ENCODE results near the gene FAH. TPM values are rescaled to one million over a fixed set of nuclear protein-coding genes. Genes with fewer than 3 reads are reported as not detected.

The FAH gene
- polyA plus RNA-seq, 4 donors, result 26.3 to 81.5 (median 48.7) TPM

DNA sequence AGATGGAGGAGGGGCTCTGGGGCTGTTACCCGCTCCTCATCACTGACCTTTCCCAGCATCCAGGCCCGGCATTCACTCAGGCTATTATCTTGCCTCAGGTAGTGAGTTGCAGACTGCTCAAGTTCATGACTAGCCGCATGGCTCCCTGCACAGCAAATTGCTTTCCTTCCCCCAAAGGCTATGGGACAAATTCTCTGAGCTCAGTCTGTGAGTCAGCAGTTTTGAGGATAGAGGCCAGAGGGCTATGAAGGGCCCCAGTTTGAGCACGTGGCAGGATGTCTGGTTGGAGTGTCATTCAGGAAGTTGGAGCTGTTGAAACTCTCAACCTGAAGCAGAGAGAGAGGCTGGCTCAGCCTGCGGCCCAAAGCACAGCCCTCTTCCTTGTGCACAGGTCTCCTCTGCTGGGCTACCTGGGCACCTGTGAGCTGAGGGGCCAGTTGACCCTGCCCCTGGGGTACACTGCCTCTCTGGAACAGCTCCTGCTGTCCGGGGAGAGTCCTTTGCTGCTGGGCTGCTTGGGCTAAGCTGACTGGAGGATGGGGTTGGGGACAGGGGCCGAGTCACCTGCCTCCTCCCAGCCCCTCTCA, 7.9 kb downstream of the FAH start:
- DNase-seq (peak; percentile 49 to 86), FAIRE-seq (no peak)
- H3K27ac ChIP-seq (ENCODE audit: low read depth in 1 of 3, low read length in 2 of 3), result peak overlapping the region; percentile 61 to 74 (median 74)
- H3K36me3 ChIP-seq (ENCODE audit: control insufficient read depth in 3 of 3, insufficient read depth in 2 of 3, low read depth in 1 of 3, low read length in 3 of 3), result peaks cover 0 to 51% (median 0%) of the 10 kb centered on the region in 3 donors
- H3K9me3 ChIP-seq (ENCODE audit: control insufficient read depth in 2 of 2, insufficient read depth in 1 of 2, low read depth in 1 of 2, low read length in 1 of 2), result no peaks in the 10 kb centered on the region
- H3K4me3 ChIP-seq (ENCODE audit: low read depth in 1 of 3, low read length in 3 of 3), result no peak overlapping the region
- no peaks in the 10 kb centered on the region for H3K27me3 ChIP-seq (ENCODE audit: control insufficient read depth in 3 of 3, insufficient read depth in 3 of 3, low read length in 3 of 3)
- WGBS, 3 donors, result 59 to 78% (median 63%) methylated on average over 7 of the region's 7 CpGs
- peaks cover 14 to 32% (median 15%) of the 10 kb centered on the region in 3 donors for H3K4me1 ChIP-seq (ENCODE audit: control insufficient read depth in 3 of 3, insufficient read depth in 2 of 3, low read depth in 1 of 3, low read length in 2 of 3)

DNA sequence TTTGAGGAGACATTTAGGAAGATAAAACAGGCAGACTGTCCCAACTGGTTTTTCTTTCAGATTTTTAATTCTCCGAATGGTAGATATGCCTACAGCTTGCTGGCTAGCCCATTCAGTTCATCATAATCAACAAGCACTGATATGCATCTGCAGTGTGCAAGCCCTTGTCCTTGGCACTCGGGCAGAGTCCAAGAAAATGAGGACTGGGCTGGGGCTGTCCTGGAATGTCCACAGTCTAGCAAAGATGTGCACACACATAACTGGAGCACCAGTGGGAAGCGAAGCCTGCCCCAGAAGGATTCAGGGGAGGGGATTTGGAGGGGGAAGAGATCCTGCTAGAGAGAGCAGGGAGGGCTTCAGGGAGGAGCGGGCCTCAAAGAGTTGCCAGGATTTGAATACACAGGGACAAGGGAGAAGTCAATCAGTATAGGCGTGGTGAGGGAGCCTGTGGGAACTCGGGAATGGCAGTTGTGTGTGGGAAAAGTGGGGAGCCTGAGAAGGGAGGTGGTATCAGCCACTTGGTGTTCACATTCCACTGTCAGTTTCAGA, 8.7 kb downstream of the FAH start:
- DNase-seq, result peak; percentile 53 to 73
- peaks cover 14 to 26% (median 15%) of the 10 kb centered on the region in 3 donors for H3K4me1 ChIP-seq (ENCODE audit: control insufficient read depth in 3 of 3, insufficient read depth in 2 of 3, low read depth in 1 of 3, low read length in 2 of 3)

DNA sequence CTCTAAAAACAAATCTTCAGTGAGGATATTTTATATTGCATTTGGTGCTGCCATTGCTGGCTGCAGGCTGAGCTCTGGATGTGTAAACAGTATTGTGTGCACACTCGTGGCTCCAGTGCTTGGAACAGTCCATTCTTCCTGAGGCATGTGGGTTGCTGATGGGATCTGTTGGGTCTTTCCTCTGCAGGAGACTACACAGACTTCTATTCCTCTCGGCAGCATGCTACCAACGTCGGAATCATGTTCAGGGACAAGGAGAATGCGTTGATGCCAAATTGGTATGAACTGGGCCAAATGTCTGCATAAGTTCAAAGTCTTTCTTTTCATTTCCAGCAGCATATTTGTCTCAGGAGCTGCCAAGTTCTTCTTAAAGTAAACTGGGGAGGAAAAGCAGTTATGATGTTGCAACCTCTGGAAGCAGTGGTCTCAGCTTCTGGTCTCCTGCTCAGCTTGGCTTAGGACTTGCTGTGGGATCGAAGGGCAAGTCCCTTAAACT, 9.3 kb downstream of the FAH start:
- Histone ChIP-seq H3K27me3 (ENCODE audit: control insufficient read depth in 3 of 3, insufficient read depth in 3 of 3, low read length in 3 of 3) (no peaks in the 10 kb centered on the region), H3K4me1 (ENCODE audit: control insufficient read depth in 3 of 3, insufficient read depth in 2 of 3, low read depth in 1 of 3, low read length in 2 of 3) (peaks cover 14 to 26% (median 15%) of the 10 kb centered on the region in 3 donors), H3K9me3 (ENCODE audit: control insufficient read depth in 2 of 2, insufficient read depth in 1 of 2, low read depth in 1 of 2, low read length in 1 of 2) (no peaks in the 10 kb centered on the region), H3K27ac (ENCODE audit: low read depth in 1 of 3, low read length in 2 of 3) (peak overlapping the region in 2 of 3 donors; percentile 50 to 74), H3K36me3 (ENCODE audit: control insufficient read depth in 3 of 3, insufficient read depth in 2 of 3, low read depth in 1 of 3, low read length in 3 of 3) (peaks cover 0 to 47% (median 0%) of the 10 kb centered on the region in 3 donors), H3K4me3 (ENCODE audit: low read depth in 1 of 3, low read length in 3 of 3) (no peak overlapping the region)
- 26 to 46% (median 37%) methylated on average over 6 of the region's 6 CpGs for WGBS, 3 donors
- DNase-seq (peak in 1 of 2 donors; percentile 17), FAIRE-seq (no peak)

More for the DNA sequence above, 8.7 kb downstream of the FAH start:
- peak overlapping the region in 2 of 3 donors; percentile 50 to 74 for H3K27ac ChIP-seq (ENCODE audit: low read depth in 1 of 3, low read length in 2 of 3)
- H3K27me3 ChIP-seq (ENCODE audit: control insufficient read depth in 3 of 3, insufficient read depth in 3 of 3, low read length in 3 of 3), result no peaks in the 10 kb centered on the region
- H3K9me3 ChIP-seq (ENCODE audit: control insufficient read depth in 2 of 2, insufficient read depth in 1 of 2, low read depth in 1 of 2, low read length in 1 of 2), result no peaks in the 10 kb centered on the region
- H3K36me3 ChIP-seq (ENCODE audit: control insufficient read depth in 3 of 3, insufficient read depth in 2 of 3, low read depth in 1 of 3, low read length in 3 of 3), result peaks cover 0 to 51% (median 0%) of the 10 kb centered on the region in 3 donors
- WGBS, 3 donors, result 52 to 74% (median 53%) methylated on average over 6 of the region's 6 CpGs
- no peak overlapping the region for H3K4me3 ChIP-seq (ENCODE audit: low read depth in 1 of 3, low read length in 3 of 3)
- FAIRE-seq, result no peak

DNA sequence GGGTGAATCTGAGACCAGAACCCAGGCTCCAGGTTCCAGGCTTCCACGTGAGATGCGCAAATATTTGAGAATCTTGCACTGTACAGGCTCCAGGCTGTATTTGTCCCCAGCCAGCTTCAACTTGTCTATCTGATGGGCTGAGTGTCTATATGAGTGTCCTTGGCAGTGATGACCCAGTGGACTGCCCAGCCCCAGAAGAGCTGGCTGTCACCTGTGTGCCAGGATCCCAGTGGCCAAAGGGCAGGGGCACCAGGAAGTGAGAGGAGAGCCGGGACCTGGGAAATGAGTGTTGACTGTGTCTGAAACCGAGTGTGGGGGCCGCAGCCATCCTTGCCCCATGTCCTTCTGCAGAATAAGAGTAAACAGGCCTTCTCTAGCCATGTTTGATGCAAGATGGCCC, 10.4 kb downstream of the FAH start:
- WGBS, 3 donors, result 82 to 92% (median 89%) methylated on average over 5 of the region's 5 CpGs
- Histone ChIP-seq H3K36me3 (ENCODE audit: control insufficient read depth in 3 of 3, insufficient read depth in 2 of 3, low read depth in 1 of 3, low read length in 3 of 3) (peaks cover 0 to 41% (median 0%) of the 10 kb centered on the region in 3 donors), H3K27ac (ENCODE audit: low read depth in 1 of 3, low read length in 2 of 3) (no peak overlapping the region), H3K4me1 (ENCODE audit: control insufficient read depth in 3 of 3, insufficient read depth in 2 of 3, low read depth in 1 of 3, low read length in 2 of 3) (peaks cover 14 to 26% (median 15%) of the 10 kb centered on the region in 3 donors), H3K4me3 (ENCODE audit: low read depth in 1 of 3, low read length in 3 of 3) (no peak overlapping the region), H3K27me3 (ENCODE audit: control insufficient read depth in 3 of 3, insufficient read depth in 3 of 3, low read length in 3 of 3) (no peaks in the 10 kb centered on the region), H3K9me3 (ENCODE audit: control insufficient read depth in 2 of 2, insufficient read depth in 1 of 2, low read depth in 1 of 2, low read length in 1 of 2) (no peaks in the 10 kb centered on the region)
- DNase-seq (peak in 1 of 2 donors; percentile 30), FAIRE-seq (no peak)

DNA sequence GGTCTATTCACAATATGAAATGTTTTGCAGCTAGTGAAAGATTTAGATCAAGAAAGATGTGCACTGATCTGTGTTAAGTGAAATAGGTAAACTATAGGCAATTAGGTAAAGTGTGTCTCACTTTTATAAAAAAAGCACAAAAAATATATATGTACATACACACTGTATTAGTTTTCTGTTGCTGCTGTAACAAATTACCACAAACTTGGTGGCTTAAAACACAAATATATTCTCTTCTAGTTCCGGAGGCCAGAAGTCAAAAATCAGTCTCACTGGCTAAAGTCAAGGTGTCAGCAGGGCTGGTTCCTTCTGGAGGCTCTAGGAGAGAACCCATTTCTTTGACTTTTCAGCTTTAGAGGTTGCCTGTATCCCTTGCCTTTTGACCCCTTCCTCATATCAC, 11.1 kb downstream of the FAH start:
- Histone ChIP-seq H3K27me3 (ENCODE audit: control insufficient read depth in 3 of 3, insufficient read depth in 3 of 3, low read length in 3 of 3) (no peaks in the 10 kb centered on the region), H3K27ac (ENCODE audit: low read depth in 1 of 3, low read length in 2 of 3) (no peak overlapping the region), H3K4me3 (ENCODE audit: low read depth in 1 of 3, low read length in 3 of 3) (no peak overlapping the region), H3K4me1 (ENCODE audit: control insufficient read depth in 3 of 3, insufficient read depth in 2 of 3, low read depth in 1 of 3, low read length in 2 of 3) (peaks cover 14 to 26% (median 15%) of the 10 kb centered on the region in 3 donors), H3K36me3 (ENCODE audit: control insufficient read depth in 3 of 3, insufficient read depth in 2 of 3, low read depth in 1 of 3, low read length in 3 of 3) (peaks cover 0 to 39% (median 0%) of the 10 kb centered on the region in 3 donors), H3K9me3 (ENCODE audit: control insufficient read depth in 2 of 2, insufficient read depth in 1 of 2, low read depth in 1 of 2, low read length in 1 of 2) (no peaks in the 10 kb centered on the region)
- DNase-seq, result no peak
- no peak for FAIRE-seq
- WGBS, 3 donors, result 88 to 100% (median 98%) methylated on average over 1 of the region's 1 CpG

DNA sequence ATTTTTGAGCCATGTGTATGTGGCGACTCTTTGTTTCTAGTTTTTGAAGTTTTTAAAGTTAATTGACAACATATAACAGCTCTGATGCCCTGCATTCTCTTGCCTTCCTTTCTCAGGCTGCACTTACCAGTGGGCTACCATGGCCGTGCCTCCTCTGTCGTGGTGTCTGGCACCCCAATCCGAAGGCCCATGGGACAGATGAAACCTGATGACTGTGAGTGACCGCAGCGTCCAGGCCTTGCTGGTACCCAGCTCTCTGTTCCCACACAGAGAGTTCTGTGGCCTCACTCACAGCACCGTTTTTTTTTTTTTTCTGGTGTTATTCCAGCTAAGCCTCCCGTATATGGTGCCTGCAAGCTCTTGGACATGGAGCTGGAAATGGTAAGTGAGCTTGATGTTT, 15.1 kb downstream of the FAH start:
- Histone ChIP-seq H3K36me3 (ENCODE audit: control insufficient read depth in 3 of 3, insufficient read depth in 2 of 3, low read depth in 1 of 3, low read length in 3 of 3) (peaks cover 0 to 33% (median 0%) of the 10 kb centered on the region in 3 donors), H3K27me3 (ENCODE audit: control insufficient read depth in 3 of 3, insufficient read depth in 3 of 3, low read length in 3 of 3) (no peaks in the 10 kb centered on the region), H3K4me3 (ENCODE audit: low read depth in 1 of 3, low read length in 3 of 3) (no peak overlapping the region), H3K27ac (ENCODE audit: low read depth in 1 of 3, low read length in 2 of 3) (no peak overlapping the region), H3K4me1 (ENCODE audit: control insufficient read depth in 3 of 3, insufficient read depth in 2 of 3, low read depth in 1 of 3, low read length in 2 of 3) (no peaks in the 10 kb centered on the region), H3K9me3 (ENCODE audit: control insufficient read depth in 2 of 2, insufficient read depth in 1 of 2, low read depth in 1 of 2, low read length in 1 of 2) (no peaks in the 10 kb centered on the region)
- 94 to 99% (median 96%) methylated on average over 8 of the region's 8 CpGs for WGBS, 3 donors
- DNase-seq, result no peak
- FAIRE-seq, result no peak

DNA sequence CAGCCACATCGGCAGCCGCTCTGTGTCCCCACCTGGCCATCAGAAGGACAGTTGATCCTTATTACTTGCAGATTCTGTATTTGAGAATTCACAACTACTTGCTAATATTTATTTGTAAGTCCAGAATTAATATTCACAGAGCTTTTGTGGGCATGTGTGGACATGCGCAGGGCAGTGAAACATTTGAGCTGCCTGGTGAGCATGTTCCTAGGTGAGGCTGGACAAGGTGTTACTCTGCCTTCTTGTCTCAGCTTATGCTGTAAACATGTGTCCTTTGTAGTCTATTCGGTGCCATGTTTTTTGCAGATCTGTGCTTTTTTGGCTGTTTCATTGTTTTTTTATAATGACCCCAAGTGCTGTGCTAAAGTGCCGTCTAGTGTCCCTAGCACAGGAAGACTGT, 15.6 kb downstream of the FAH start:
- H3K27ac ChIP-seq (ENCODE audit: low read depth in 1 of 3, low read length in 2 of 3), result no peak overlapping the region
- no peak overlapping the region for H3K4me3 ChIP-seq (ENCODE audit: low read depth in 1 of 3, low read length in 3 of 3)
- H3K4me1 ChIP-seq (ENCODE audit: control insufficient read depth in 3 of 3, insufficient read depth in 2 of 3, low read depth in 1 of 3, low read length in 2 of 3), result no peaks in the 10 kb centered on the region
- peaks cover 0 to 33% (median 0%) of the 10 kb centered on the region in 3 donors for H3K36me3 ChIP-seq (ENCODE audit: control insufficient read depth in 3 of 3, insufficient read depth in 2 of 3, low read depth in 1 of 3, low read length in 3 of 3)
- WGBS, 3 donors, result 85 to 96% (median 94%) methylated on average over 5 of the region's 5 CpGs
- DNase-seq (no peak), FAIRE-seq (no peak)
- no peaks in the 10 kb centered on the region for H3K27me3 ChIP-seq (ENCODE audit: control insufficient read depth in 3 of 3, insufficient read depth in 3 of 3, low read length in 3 of 3)
- no peaks in the 10 kb centered on the region for H3K9me3 ChIP-seq (ENCODE audit: control insufficient read depth in 2 of 2, insufficient read depth in 1 of 2, low read depth in 1 of 2, low read length in 1 of 2)

DNA sequence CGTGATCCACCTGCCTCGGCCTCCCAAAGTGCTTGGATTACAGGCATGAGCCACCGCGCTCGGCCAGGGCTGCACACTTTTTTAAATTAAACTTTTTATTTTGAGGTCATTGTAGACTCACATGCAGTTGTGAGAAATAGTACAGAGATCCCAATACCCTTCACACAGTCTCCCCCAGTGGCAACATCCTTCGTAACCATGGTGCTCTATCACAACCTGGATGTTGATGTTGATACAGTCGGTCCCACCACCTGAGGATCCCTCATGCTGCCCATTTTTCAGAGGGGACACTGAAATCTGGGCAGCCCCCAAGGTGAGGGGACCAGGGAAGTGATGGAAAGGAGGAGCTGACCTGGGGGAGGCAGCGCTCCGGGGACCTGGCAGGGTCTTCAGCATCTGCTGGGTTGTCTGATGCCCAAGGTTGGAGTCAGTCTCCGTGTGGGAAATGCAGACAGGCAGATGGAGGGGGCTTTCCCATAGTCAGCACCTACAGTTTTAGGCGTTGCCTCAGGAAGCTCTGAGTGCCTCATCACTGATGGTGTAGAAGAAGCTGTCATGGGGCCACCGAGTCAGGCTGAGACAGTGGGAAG, 17.1 kb downstream of the FAH start:
- Histone ChIP-seq H3K4me1 (ENCODE audit: control insufficient read depth in 3 of 3, insufficient read depth in 2 of 3, low read depth in 1 of 3, low read length in 2 of 3) (no peaks in the 10 kb centered on the region), H3K27me3 (ENCODE audit: control insufficient read depth in 3 of 3, insufficient read depth in 3 of 3, low read length in 3 of 3) (no peaks in the 10 kb centered on the region), H3K36me3 (ENCODE audit: control insufficient read depth in 3 of 3, insufficient read depth in 2 of 3, low read depth in 1 of 3, low read length in 3 of 3) (peaks cover 0 to 47% (median 0%) of the 10 kb centered on the region in 3 donors), H3K9me3 (ENCODE audit: control insufficient read depth in 2 of 2, insufficient read depth in 1 of 2, low read depth in 1 of 2, low read length in 1 of 2) (no peaks in the 10 kb centered on the region), H3K4me3 (ENCODE audit: low read depth in 1 of 3, low read length in 3 of 3) (no peak overlapping the region), H3K27ac (ENCODE audit: low read depth in 1 of 3, low read length in 2 of 3) (no peak overlapping the region)
- no peak for DNase-seq
- 94 to 95% (median 95%) methylated on average over 12 of the region's 12 CpGs for WGBS, 3 donors
- FAIRE-seq, result no peak
